Measurements from ENCODE around the gene KRT73.

KRT73 gene

GRCh38 chr12:52616680-52617402, 1.5 kb downstream of the KRT73 start:
- no peak for DNase-seq

- no peak for DNase-seq
Observed at GRCh38 chr12:52615912-52616311, 2.4 kb downstream of the KRT73 start.

- no peak for DNase-seq
Observed at GRCh38 chr12:52615208-52615868, 3.0 kb downstream of the KRT73 start.

GRCh38 chr12:52614381-52615207, 3.8 kb downstream of the KRT73 start:
- no peak for DNase-seq

GRCh38 chr12:52613384-52614030, 4.9 kb downstream of the KRT73 start:
- DNase-seq, result no peak

GRCh38 chr12:52612431-52613383, 5.7 kb downstream of the KRT73 start:
- DNase-seq, result no peak

GRCh38 chr12:52611080-52611468, 7.3 kb downstream of the KRT73 start:
- DNase-seq, result no peak

- DNase-seq, result no peak
Observed at GRCh38 chr12:52608826-52609630, 9.3 kb downstream of the KRT73 start.

- no peak for DNase-seq
Observed at GRCh38 chr12:52608161-52608560, 10.2 kb downstream of the KRT73 start.

GRCh38 chr12:52607314-52607713, 11.0 kb downstream of the KRT73 start:
- DNase-seq, result no peak

GRCh38 chr12:52606581-52607218, 11.7 kb downstream of the KRT73 start:
- DNase-seq, result no peak

GRCh38 chr12:52606096-52606495, 12.3 kb downstream of the KRT73 start:
- no peak for DNase-seq

- DNase-seq, result no peak
Observed at GRCh38 chr12:52605542-52605941, 12.8 kb downstream of the KRT73 start.

GRCh38 chr12:52604859-52605258, 13.5 kb downstream of the KRT73 start:
- no peak for DNase-seq

- DNase-seq, result peak; percentile 10
Observed at GRCh38 chr12:52603314-52603713, 15.0 kb downstream of the KRT73 start.

GRCh38 chr12:52602552-52602951, 15.8 kb downstream of the KRT73 start:
- DNase-seq, result no peak

GRCh38 chr12:52601671-52602070, 16.7 kb downstream of the KRT73 start:
- no peak for DNase-seq

GRCh38 chr12:52600941-52601481, 17.3 kb downstream of the KRT73 start, which contains the start of gene KRT72:
KRT72 (minus strand) TSS chr12:52601463; CDS start chr12:52601452, 11 bp downstream.
- no peak for DNase-seq

- DNase-seq, result no peak
Observed at GRCh38 chr12:52600475-52600874, 17.9 kb downstream of the KRT73 start.

GRCh38 chr12:52600071-52600470, 18.3 kb downstream of the KRT73 start:
- DNase-seq, result no peak

Measured in kidney glomerular epithelial cell (primary cell).